K562 (cell line): ENCODE measurements around the gene TGDS. TPM values are rescaled to one million over a fixed set of nuclear protein-coding genes. Genes with fewer than 3 reads are reported as not detected.

Source experiments
- ATAC-seq: fragments of 200-7000 bp; cut with Tn5 transposase; 3 replicates; pipeline ENCODE4 v1.9.1; 2020; ENCODE audit warnings: moderate library complexity
- BruUV-seq: library from RNA; stranded (reverse); fragments of 400-500 nt; replicated peaks from 2 replicates; lab custom pipeline; 2021; lab: Mats Ljungman, UMichigan
- CTCF ChIA-PET: fragments of 300-600 bp; formaldehyde crosslinking; extraction: SDS; loops from one replicate; lab custom pipeline; 2021; ENCODE audit warnings: low intra/inter-chr PET ratio; lab: Yijun Ruan, JAX
- POLR2A ChIA-PET: fragments of 300-600, 350-650 bp; sonication (Branson Sonifier 250); formaldehyde crosslinking; extraction: SDS; loops from one replicate; lab custom pipeline; 2021; ENCODE audit warnings: antibody characterized with exemption, inconsistent platforms; lab: Yijun Ruan, JAX
- DNase-seq, 4 experiments: peaks; one replicate each; pipeline versions ENCODE4 v3.0.0 to v3.0.0-alpha.2; 2011 to 2018; ENCODE audit warnings: low spot score in 3 of 4, mixed read lengths in 3 of 4; ENCODE audit errors: extremely low read depth in 1 of 4
- FAIRE-seq: peaks from 2 replicates; lab custom pipeline; 2011; peaks lifted over from hg19 to GRCh38; lab: Jason Lieb, UNC
- H2AFZ ChIP-seq: 2 replicates; pipeline ENCODE4 v1.6.0; 2011; ENCODE audit warnings: low read depth, low read length, control low read depth, inconsistent platforms
- H3K27ac ChIP-seq: fragments of 200-600 bp; 3 replicates; pipeline ENCODE4 v1.8.0; 2011; ENCODE audit warnings: low read depth, mild to moderate bottlenecking, control low read depth, inconsistent platforms, low read length, moderate library complexity, mixed read lengths; ENCODE audit errors: extremely low read depth
- H3K27me3 ChIP-seq, 2 experiments: fragments of 300-600 bp in 1 of 2; 2 replicates in 1 of 2; 3 replicates in 1 of 2; pipeline versions ENCODE4 v1.6.0 to v1.8.0; 2011; ENCODE audit warnings: inconsistent platforms in 2 of 2, low read length in 2 of 2, mild to moderate bottlenecking in 1 of 2, mixed read lengths in 1 of 2, moderate library complexity in 1 of 2; ENCODE audit not compliant: control insufficient read depth in 2 of 2, insufficient read depth in 2 of 2
- H3K36me3 ChIP-seq: fragments of 300-600 bp; 3 replicates; pipeline ENCODE4 v1.8.0; 2011; ENCODE audit warnings: mild to moderate bottlenecking, low read length, inconsistent platforms; ENCODE audit not compliant: control insufficient read depth, insufficient read depth
- H3K4me1 ChIP-seq, 2 experiments: fragments of 200-600 bp in 1 of 2; replicated peaks in 1 of 2; 2 replicates in 1 of 2; 3 replicates in 1 of 2; pipeline versions ENCODE4 v1.5.1 to v1.8.0; 2011; ENCODE audit warnings: inconsistent platforms in 2 of 2, low read length in 2 of 2, mild to moderate bottlenecking in 1 of 2, mixed read lengths in 1 of 2, moderate library complexity in 1 of 2; ENCODE audit not compliant: control insufficient read depth in 2 of 2, insufficient read depth in 2 of 2
- H3K4me2 ChIP-seq: 2 replicates; pipeline ENCODE4 v1.6.1; 2011; ENCODE audit warnings: low read length, control low read depth, inconsistent platforms, mixed read lengths; ENCODE audit not compliant: insufficient read depth
- H3K4me3 ChIP-seq: fragments of 200-600 bp; sonication (generic), shearing (Covaris generic); 2 replicates; pipeline ENCODE4 v1.5.1; 2016; ENCODE audit warnings: control low read depth, inconsistent platforms
- H3K79me2 ChIP-seq: fragments of 200-600 bp; 3 replicates; pipeline ENCODE4 v1.8.0; 2011; ENCODE audit warnings: low read length, inconsistent platforms; ENCODE audit not compliant: control insufficient read depth, insufficient read depth
- H3K9ac ChIP-seq, 2 experiments: 2 replicates each; pipeline versions ENCODE4 v1.6.0 to v1.6.1; 2011; ENCODE audit warnings: low read depth in 2 of 2, low read length in 2 of 2, control low read depth in 1 of 2, inconsistent platforms in 1 of 2, mild to moderate bottlenecking in 1 of 2, mixed read lengths in 1 of 2; ENCODE audit not compliant: insufficient read depth in 1 of 2
- H3K9me1 ChIP-seq: one replicate; pipeline ENCODE4 v1.6.0; 2011; ENCODE audit warnings: inconsistent platforms, mild to moderate bottlenecking, low read length, moderate library complexity; ENCODE audit not compliant: control insufficient read depth, insufficient read depth
- H3K9me3 ChIP-seq: replicated peaks from 2 replicates; pipeline ENCODE4 v1.5.1; 2011; ENCODE audit warnings: low read depth, low read length, inconsistent platforms; ENCODE audit not compliant: control insufficient read depth, insufficient read depth
- H4K20me1 ChIP-seq: replicated peaks from 2 replicates; pipeline ENCODE4 v1.6.1; 2011; ENCODE audit warnings: low read length, inconsistent platforms, mixed read lengths; ENCODE audit not compliant: control insufficient read depth, insufficient read depth
- E2F3 ChIP-seq: fragments of 250-450 bp; sonication (Bioruptor Pico); IDR thresholded peaks from 2 replicates; pipeline ENCODE4 v1.4.0; 2020; ENCODE audit warnings: mild to moderate bottlenecking
- EWSR1 ChIP-seq: fragments of 450-650 bp; IDR thresholded peaks from 2 replicates; pipeline ENCODE4 v1.6.1; 2018; ENCODE audit warnings: borderline replicate concordance, mild to moderate bottlenecking, low read depth, moderate library complexity; ENCODE audit not compliant: partially characterized antibody
- GATAD2A ChIP-seq: fragments of 450-650 bp; IDR thresholded peaks from 2 replicates; pipeline ENCODE4 v1.6.1; 2017
- HDAC8 ChIP-seq: fragments of 450-650 bp; IDR thresholded peaks from 2 replicates; pipeline ENCODE4 v1.6.1; 2016; ENCODE audit warnings: mild to moderate bottlenecking, missing genetic modification characterization, moderate library complexity, missing compliant biosample characterization
- MAX ChIP-seq: sonication (generic); formaldehyde crosslinking; IDR thresholded peaks from 2 replicates; pipeline ENCODE4 v1.9.0; 2022; ENCODE audit warnings: mild to moderate bottlenecking, missing genetic modification reagents
- OTX1 ChIP-seq: fragments of 450-650 bp; formaldehyde crosslinking; IDR thresholded peaks from 2 replicates; pipeline ENCODE4 v1.4.0; 2022; ENCODE audit warnings: mild to moderate bottlenecking
- TFE3 ChIP-seq: fragments of 450-650 bp; formaldehyde crosslinking; IDR thresholded peaks from 2 replicates; pipeline ENCODE4 v1.4.0; 2020; ENCODE audit warnings: mild to moderate bottlenecking, mixed read lengths
- WGBS: fragments of 100-300 bp; shearing (Covaris generic); methylation state at CpG from one replicate; pipeline ENCODE4 v1.1.6; 2016; ENCODE audit warnings: low coverage, mixed read lengths; ENCODE audit not compliant: insufficient coverage; ENCODE audit errors: missing lambda C conversion rate; 5-methylcytosine and 5-hydroxymethylcytosine counted together
- in situ Hi-C: fragments of 300-500 bp; cut with MboI; formaldehyde crosslinking; loops from 4 replicates; pipeline ENCODE4 v1.15.0; 2018; ENCODE audit warnings: inconsistent platforms, mixed read lengths
- intact Hi-C: fragments of 100-400 bp; cut with micrococcal nuclease; formaldehyde crosslinking; loops from 2 replicates; pipeline ENCODE4 v1.14.2; 2022
- polyA plus RNA-seq, 8 experiments: library from polyadenylated mRNA; depleted of rRNA in 4 of 8; stranded (reverse) in 5 of 8; unstranded in 3 of 8; fragments of >200 nt; fragmentation: Nextera tagmentation in 2 of 8; fragmentation: Illumina TruSeq in 1 of 8; extraction: Ambion mirVana in 2 of 8; extraction: Trizol in 1 of 8; gene quantifications; 2 replicates each; pipeline versions ENCODE4 v1.2.1 to v1.2.3, GENCODE V29; 2011 to 2014; ENCODE audit warnings: inconsistent platforms in 1 of 8, missing spikeins in 1 of 8
- total RNA-seq, 7 experiments: library from RNA; depleted of rRNA in 6 of 7; stranded (reverse); fragments of >200 nt in 6 of 7; fragmentation: Illumina TruSeq in 2 of 7; extraction: Trizol in 2 of 7; gene quantifications; 2 replicates each; pipeline versions ENCODE4 v1.2.1 to v1.2.3, GENCODE V29; 2011 to 2021; ENCODE audit warnings: low replicate concordance in 1 of 7
- TF ChIP-seq, protein P1 (sequence below): fragments of 200-400 bp; formaldehyde crosslinking; IDR thresholded peaks from 2 replicates; pipeline ENCODE4 v1.6.1; 2017; ENCODE audit warnings: mild to moderate bottlenecking, low read depth, low read length, moderate library complexity

The TGDS gene
- total and polyA plus RNA-seq, 9 of the 15 experiments (the other 6 are each of a cell fraction or from before 2014, with no cell fraction given) = 9.9 to 43.7 (median 21.4) TPM

- ATAC-seq = no peak
- TF ChIP-seq MAX (no peak), OTX1 (CRISPR knock-in tag) (no peak), GATAD2A (no peak), EWSR1 (no peak), E2F3 (CRISPR knock-in tag) (no peak), TFE3 (no peak), HDAC8 (tag) (no peak)
- TF ChIP-seq, protein P1, sequence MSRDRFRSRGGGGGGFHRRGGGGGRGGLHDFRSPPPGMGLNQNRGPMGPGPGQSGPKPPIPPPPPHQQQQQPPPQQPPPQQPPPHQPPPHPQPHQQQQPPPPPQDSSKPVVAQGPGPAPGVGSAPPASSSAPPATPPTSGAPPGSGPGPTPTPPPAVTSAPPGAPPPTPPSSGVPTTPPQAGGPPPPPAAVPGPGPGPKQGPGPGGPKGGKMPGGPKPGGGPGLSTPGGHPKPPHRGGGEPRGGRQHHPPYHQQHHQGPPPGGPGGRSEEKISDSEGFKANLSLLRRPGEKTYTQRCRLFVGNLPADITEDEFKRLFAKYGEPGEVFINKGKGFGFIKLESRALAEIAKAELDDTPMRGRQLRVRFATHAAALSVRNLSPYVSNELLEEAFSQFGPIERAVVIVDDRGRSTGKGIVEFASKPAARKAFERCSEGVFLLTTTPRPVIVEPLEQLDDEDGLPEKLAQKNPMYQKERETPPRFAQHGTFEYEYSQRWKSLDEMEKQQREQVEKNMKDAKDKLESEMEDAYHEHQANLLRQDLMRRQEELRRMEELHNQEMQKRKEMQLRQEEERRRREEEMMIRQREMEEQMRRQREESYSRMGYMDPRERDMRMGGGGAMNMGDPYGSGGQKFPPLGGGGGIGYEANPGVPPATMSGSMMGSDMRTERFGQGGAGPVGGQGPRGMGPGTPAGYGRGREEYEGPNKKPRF = no peak
- TF ChIP-seq, all 486 proteins: peak for 0
These were observed 39.9 kb downstream of the TGDS start for GRCh38 chr13:94556041-94556440.

More at GRCh38 chr13:94556041-94556440, 39.9 kb downstream of the TGDS start:
- no peak for DNase-seq
- ChIA-PET POLR2A (interaction anchor here (0.7 to 1.4 kb wide), 3 partner anchors 10 to 139 kb away, joined by 3 to 5 read pairs (median 3); partner anchors contain the start of gene GPR180), CTCF (no interaction called here)
- no peaks in the 10 kb centered on the region for H3K4me1 ChIP-seq
- no peaks in the 10 kb centered on the region for H4K20me1 ChIP-seq
- BruUV-seq = no TSS peak
- no peaks in the 10 kb centered on the region for H3K36me3 ChIP-seq
- H3K4me3 ChIP-seq = no peak overlapping the region
- no peaks in the 10 kb centered on the region for H3K79me2 ChIP-seq
- no peak overlapping the region for H3K27ac ChIP-seq
- no peaks in the 10 kb centered on the region for H3K9me3 ChIP-seq
- H3K27me3 ChIP-seq = no peaks in the 10 kb centered on the region
- in situ Hi-C loops (no loop called here), intact Hi-C loops (no loop called here)
- WGBS = 25% methylated on average over 1 of the region's 1 CpG
- H3K4me2 ChIP-seq = no peak overlapping the region
- no peak overlapping the region for H3K9ac ChIP-seq
- H2AFZ ChIP-seq = no peak overlapping the region
- no peak for FAIRE-seq
- no peaks in the 10 kb centered on the region for H3K9me1 ChIP-seq
